LNCaP clone FGC (cell line): Measurements from ENCODE around the gene LCN1.

Experiments used
- DNase-seq: peaks from one replicate; pipeline ENCODE4 v3.0.0-alpha.2; 2011; ENCODE audit warnings: low read depth
- H3K4me3 ChIP-seq: 2 replicates; pipeline ENCODE4 v1.5.1; 2011; ENCODE audit warnings: mild to moderate bottlenecking, low read depth, low read length, control low read depth
- CTCF ChIP-seq: IDR thresholded peaks from 2 replicates; pipeline ENCODE4 v1.5.1; 2012; ENCODE audit warnings: mild to moderate bottlenecking; ENCODE audit not compliant: control insufficient read depth, insufficient read depth; ENCODE audit errors: extremely low read depth

LCN1 gene

GRCh38 chr9:135498381-135499126 is 22.7 kb upstream of the LCN1 start:
- DNase-seq = no peak
- peak overlapping the region; percentile 84 for H3K4me3 ChIP-seq
- TF ChIP-seq CTCF = no peak

GRCh38 chr9:135499326-135500070 is 21.7 kb upstream of the LCN1 start:
- DNase-seq = peak; percentile 74
- no peak for TF ChIP-seq CTCF
- peak overlapping the region; percentile 84 for H3K4me3 ChIP-seq

GRCh38 chr9:135500071-135500524 is 21.1 kb upstream of the LCN1 start:
- TF ChIP-seq CTCF = no peak
- DNase-seq = no peak
- H3K4me3 ChIP-seq = peak overlapping the region; percentile 84

GRCh38 chr9:135500525-135501260 is 20.5 kb upstream of the LCN1 start, which contains the start of gene MRPS2:
Gene MRPS2 (plus strand): TSS chr9:135500682. CDS start chr9:135500711, 29 bp downstream.
- DNase-seq = peak; percentile 60
- TF ChIP-seq CTCF = peak; percentile 99
- H3K4me3 ChIP-seq = peak within 1 kb of the TSS; percentile 84

- no peak for TF ChIP-seq CTCF
- peak overlapping the region; percentile 84 for H3K4me3 ChIP-seq
- no peak for DNase-seq
Measured at GRCh38 chr9:135501261-135502167, 19.7 kb upstream of the LCN1 start.
